Lower leg skin (tissue), 4 donors: ENCODE results near the gene CSTF1. TPM values are rescaled to one million over a fixed set of nuclear protein-coding genes. Genes with fewer than 3 reads are reported as not detected.

Source experiments
- DNase-seq, 2 donors: peaks; one replicate each; pipeline ENCODE4 v3.0.0-alpha.2; 2019; ENCODE audit warnings: low spot score in 2 of 2
- H3K4me3 ChIP-seq: fragments of 200-600 bp; sonication (generic); 2 replicates; pipeline ENCODE4 v1.5.1; 2017; ENCODE audit warnings: mild to moderate bottlenecking, low read depth; ENCODE audit not compliant: poor library complexity, severe bottlenecking
- POLR2A ChIP-seq, 2 donors: fragments of 450-650 bp; IDR thresholded peaks; one replicate each; pipeline ENCODE4 v1.6.1; 2016 to 2017; ENCODE audit warnings: antibody characterized with exemption in 2 of 2, mild to moderate bottlenecking in 1 of 2, moderate library complexity in 1 of 2
- WGBS, 2 donors: methylation state at CpG; one replicate each; pipeline ENCODE4 v1.1.5; 2018; 5-methylcytosine and 5-hydroxymethylcytosine counted together
- intact Hi-C: fragments of 100-400 bp; cut with DNase I; formaldehyde crosslinking; loops from one replicate; pipeline ENCODE4 v1.15.0; 2023; ENCODE audit warnings: low total_unique reads
- total RNA-seq, 4 donors: library from RNA; depleted of rRNA; stranded (reverse); fragments of >200 nt; gene quantifications; one replicate each; pipeline ENCODE4 v1.1.0, GENCODE V29; 2016
- TF ChIP-seq, protein P1 (sequence below), 3 donors: fragments of 450-650 bp; IDR thresholded peaks; one replicate each; pipeline ENCODE4 v1.5.1; 2016; ENCODE audit warnings: antibody characterized with exemption in 3 of 3, mild to moderate bottlenecking in 3 of 3, moderate library complexity in 2 of 3

CSTF1 gene
- total RNA-seq, 4 donors from 2014 or later: 29.5 to 41.4 (median 31.6) TPM

DNA sequence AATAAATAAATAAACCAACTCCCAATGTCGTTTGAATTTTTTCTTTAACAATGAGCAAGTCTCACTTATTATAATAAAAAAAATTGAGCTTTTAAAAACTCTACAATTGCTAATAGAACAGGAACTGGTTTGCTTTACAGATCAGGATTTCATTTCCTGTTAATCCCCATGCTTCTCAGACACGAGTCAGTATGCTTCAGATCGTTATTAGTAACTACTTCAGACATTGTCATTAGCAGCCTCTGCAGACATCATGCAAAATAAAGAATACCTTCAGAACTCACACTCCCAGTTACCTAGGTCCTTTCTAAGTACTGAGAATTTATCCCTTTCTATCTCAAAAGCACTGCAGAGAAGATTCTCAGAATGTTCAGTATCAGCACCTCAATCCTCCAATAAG lies 43.7 kb upstream of the CSTF1 start:
- 8 to 16% methylated on average over 3 of the region's 3 CpGs for WGBS, 2 donors
- H3K4me3 ChIP-seq: no peak overlapping the region
- DNase-seq: no peak
- intact Hi-C loops: no loop called here
- no peak for TF ChIP-seq POLR2A (IDR thresholded peaks at IDR 0.05)
- TF ChIP-seq, protein P1, sequence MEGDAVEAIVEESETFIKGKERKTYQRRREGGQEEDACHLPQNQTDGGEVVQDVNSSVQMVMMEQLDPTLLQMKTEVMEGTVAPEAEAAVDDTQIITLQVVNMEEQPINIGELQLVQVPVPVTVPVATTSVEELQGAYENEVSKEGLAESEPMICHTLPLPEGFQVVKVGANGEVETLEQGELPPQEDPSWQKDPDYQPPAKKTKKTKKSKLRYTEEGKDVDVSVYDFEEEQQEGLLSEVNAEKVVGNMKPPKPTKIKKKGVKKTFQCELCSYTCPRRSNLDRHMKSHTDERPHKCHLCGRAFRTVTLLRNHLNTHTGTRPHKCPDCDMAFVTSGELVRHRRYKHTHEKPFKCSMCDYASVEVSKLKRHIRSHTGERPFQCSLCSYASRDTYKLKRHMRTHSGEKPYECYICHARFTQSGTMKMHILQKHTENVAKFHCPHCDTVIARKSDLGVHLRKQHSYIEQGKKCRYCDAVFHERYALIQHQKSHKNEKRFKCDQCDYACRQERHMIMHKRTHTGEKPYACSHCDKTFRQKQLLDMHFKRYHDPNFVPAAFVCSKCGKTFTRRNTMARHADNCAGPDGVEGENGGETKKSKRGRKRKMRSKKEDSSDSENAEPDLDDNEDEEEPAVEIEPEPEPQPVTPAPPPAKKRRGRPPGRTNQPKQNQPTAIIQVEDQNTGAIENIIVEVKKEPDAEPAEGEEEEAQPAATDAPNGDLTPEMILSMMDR (IDR thresholded peaks at IDR 0.05): no peak

DNA sequence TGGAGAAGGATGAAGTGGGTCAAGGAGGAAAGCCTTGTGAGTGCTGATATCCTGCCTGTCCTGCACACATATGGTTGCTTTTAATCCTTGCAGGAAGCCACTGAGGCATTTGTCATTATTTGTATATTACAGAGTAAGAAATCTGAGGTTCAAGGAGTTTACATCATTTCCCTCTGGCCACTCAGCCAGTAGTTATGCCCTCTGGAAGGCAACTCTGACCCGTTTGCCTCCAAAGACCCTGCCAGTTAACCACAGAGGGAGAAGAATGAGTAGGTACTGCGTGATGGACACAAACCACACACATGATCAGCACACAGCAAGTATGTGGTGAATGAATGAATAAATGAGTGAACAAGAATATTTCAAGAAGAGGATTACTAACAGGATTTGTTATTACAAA lies 41.6 kb upstream of the CSTF1 start:
- intact Hi-C loops: no loop called here
- no peak for DNase-seq
- 62 to 75% methylated on average over 2 of the region's 2 CpGs for WGBS, 2 donors

DNA sequence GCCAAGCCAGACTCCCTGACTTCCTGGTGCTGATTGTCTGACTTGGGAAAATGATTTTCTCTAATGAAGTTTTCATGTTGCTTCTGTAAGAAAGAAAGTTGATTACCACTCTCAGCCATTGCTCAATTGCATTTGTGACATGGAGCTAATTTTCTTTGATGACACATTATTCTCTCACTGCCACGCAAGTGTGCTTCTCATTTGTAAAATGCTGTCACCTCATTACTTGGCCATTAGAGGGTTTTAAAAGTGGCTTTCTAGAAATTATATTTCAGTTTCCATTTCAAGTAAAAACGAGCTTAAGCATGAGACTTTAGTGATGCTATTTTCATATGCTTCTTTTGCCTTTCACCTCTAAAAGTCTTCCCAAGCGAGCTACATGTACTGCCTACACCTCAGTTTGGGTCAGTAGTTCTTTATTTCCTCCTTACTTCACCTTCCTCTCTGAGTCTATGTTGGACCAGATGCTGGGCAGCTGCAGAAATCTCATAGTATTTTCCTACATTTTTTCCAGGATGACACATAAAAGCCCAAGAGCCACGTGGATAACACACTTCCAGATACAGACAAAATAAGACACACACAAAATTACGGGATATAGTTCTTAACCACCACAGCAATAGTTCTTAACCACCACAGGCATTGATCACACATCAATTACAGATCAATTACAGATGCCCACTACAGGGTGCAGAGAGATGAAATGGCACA lies 39.9 kb upstream of the CSTF1 start:
- TF ChIP-seq, protein P1 (IDR thresholded peaks at IDR 0.05): no peak
- no peak for TF ChIP-seq POLR2A (IDR thresholded peaks at IDR 0.05)
- no peak for DNase-seq
- WGBS, 2 donors: 50 to 64% methylated on average over 5 of the region's 5 CpGs
- H3K4me3 ChIP-seq: no peak overlapping the region
- intact Hi-C loops: no loop called here

More for the DNA sequence above, 41.6 kb upstream of the CSTF1 start:
- no peak for TF ChIP-seq POLR2A (IDR thresholded peaks at IDR 0.05)
- TF ChIP-seq, protein P1 (IDR thresholded peaks at IDR 0.05): no peak
- H3K4me3 ChIP-seq: no peak overlapping the region

DNA sequence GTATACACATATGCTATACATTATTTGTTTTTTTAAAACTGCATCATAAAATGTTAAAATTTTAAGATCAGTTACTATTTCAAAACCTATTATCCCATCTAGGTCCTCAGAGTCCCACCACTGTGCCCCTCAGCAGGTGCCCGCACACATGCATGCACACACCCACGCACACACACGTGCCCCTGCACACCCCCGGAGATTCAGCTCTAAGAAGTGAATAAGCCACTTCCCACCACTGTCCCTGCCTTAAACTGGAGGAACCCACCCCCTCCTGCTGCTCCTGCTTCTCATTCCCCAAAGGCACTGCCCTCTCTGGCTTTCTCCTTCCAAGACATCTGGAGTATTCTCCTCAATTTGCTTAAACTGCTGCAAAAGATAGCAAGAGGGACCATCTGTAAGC lies 39.1 kb upstream of the CSTF1 start:
- DNase-seq: no peak
- WGBS, 2 donors: 71 to 76% methylated on average over 4 of the region's 4 CpGs
- TF ChIP-seq, protein P1 (IDR thresholded peaks at IDR 0.05): no peak
- TF ChIP-seq POLR2A (IDR thresholded peaks at IDR 0.05): no peak
- no peak overlapping the region for H3K4me3 ChIP-seq
- intact Hi-C loops: no loop called here

DNA sequence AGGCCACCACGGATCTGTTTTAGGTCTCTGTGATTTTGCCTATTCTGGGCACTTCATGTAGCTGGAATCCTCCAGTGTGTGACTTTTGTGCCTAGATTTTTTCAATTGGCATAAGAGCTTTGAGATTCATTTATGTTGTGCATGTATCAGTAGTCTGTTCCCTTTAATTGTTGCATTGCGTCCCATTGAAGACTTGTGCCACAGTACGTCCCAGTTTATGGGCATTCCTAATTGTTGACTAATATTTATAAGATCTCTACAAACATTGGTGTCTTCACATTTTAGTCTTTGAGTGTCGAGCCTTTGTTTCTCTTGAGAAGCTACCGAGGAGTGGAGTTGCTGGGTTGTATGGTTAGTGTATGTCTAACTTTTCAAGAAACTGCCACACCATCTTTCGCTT lies 34.4 kb upstream of the CSTF1 start:
- H3K4me3 ChIP-seq: no peak overlapping the region
- TF ChIP-seq, protein P1 (IDR thresholded peaks at IDR 0.05): no peak
- intact Hi-C loops: no loop called here
- WGBS, 2 donors: 39 to 49% methylated on average over 6 of the region's 6 CpGs
- DNase-seq: no peak
